DMS79 treated with DMSO at 0.1 percent for 48 hours (cell line): ENCODE measurements around the gene FERD3L.
A peak's percentile ranks its signal among the peaks of the same experiment; 100 is the strongest.
"Not testable (repeated sequence)": the region's sequence is repeated elsewhere in the genome, so short reads cannot be mapped to it uniquely, and the experiment has no call there.

Experiments used
- DNase-seq: peaks from one replicate; lab custom pipeline; 2025; lab: John Stamatoyannopoulos, UW

Gene FERD3L

GRCh38 chr7:19144661-19145433, at the start of gene FERD3L:
FERD3L (minus strand) TSS chr7:19145421; CDS start chr7:19145362, 59 bp downstream.
- DNase-seq: no peak

- DNase-seq: not testable (repeated sequence)
Measured at GRCh38 chr7:19194417-19194816, 49.2 kb upstream of the FERD3L start.

GRCh38 chr7:19181634-19182033, 36.4 kb upstream of the FERD3L start:
- no peak for DNase-seq

DNA sequence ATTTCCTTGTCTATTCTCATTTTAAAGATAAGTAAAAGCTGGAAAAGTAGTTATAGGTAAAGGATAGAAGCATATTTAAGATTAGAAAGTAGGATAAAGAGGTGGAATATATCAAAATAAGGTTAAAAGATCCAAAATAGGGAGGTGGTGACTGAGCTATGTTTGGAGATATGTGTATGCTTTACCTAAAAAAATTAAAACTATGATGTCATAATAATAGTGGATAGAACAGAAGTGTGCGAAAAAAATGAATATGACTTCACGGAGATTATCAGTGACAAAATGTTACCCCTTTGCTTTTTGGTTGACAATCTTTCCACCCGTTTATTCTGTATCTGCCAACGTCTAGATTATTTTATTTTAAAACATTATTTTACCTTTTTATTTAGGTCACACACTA, 33.4 kb upstream of the FERD3L start:
- DNase-seq: no peak

- DNase-seq: no peak
Measured at GRCh38 chr7:19177269-19177668, 32.0 kb upstream of the FERD3L start.

- DNase-seq: no peak
Measured at GRCh38 chr7:19175241-19175640, 30.0 kb upstream of the FERD3L start.

DNA sequence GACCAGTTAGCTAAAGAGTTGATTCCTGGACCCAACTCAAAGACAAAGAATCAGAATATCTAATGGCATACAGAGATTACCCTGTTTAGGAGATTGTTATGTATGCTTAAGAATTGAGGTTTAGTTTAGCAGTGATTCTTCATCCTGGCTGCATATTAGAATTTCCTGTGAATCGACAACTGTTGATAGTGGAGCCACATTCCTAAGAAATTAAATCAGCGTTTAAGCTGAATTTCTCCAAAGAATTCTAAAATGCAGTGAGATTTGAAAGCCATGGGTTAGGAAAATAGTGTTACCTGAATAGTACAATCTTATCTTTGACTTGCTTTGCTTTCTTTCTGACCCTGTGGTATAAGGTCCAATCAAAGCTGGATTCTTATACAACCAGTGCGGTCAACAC, 16.4 kb upstream of the FERD3L start:
- DNase-seq: no peak

DNA sequence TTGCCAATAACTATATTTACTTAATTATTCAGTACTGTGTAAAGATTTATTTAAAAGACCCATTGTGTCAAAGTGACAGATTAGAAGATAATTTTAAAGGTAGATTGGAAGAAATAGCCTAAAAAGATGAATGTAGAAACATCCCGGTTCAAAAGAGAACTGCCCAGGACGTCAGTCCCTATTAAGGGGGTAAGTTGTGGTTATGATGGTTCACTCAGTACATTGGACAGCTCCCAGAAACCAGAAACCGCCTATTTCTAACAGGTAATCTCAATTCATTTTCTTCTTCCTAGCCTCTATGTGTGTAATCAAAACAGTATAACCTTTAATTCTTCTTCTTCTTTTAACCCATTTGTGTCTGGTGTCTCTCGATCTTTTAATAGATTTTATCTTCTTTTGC, 1.5 kb upstream of the FERD3L start:
- DNase-seq: no peak

DNA sequence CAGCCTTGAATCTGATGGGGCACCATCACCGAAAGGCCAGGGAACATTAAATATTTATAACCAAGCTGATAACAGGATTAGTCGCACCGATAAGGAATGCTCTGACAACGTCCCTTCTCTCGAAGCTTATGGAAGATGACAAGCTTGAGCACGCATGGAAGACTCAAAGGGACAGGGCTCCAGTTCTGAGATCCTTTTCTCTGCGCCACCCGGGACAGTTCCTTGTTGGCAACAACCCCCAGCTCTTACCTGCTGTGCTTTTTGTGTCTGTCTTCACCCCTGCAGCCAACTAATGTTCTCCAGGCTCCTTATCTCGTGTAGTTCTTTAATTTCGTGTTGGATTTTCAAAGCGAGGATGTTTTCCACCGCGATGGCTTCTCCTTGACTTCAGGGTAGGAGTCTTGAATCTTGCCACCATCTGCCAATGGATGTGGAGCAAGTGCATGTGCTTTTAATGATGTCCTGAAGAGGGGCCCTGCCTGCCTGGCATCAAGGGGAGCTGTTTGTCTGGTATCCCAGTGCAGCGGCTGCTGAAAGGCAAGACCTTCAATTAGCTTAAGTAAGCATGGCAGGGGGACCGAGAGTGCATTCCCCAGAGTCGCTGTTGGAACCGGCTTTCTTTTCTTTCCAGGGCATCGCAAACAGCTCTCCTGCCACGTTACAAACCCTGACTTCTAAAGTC, 354 bp upstream of the FERD3L start:
- DNase-seq: peak; percentile 11

DNA sequence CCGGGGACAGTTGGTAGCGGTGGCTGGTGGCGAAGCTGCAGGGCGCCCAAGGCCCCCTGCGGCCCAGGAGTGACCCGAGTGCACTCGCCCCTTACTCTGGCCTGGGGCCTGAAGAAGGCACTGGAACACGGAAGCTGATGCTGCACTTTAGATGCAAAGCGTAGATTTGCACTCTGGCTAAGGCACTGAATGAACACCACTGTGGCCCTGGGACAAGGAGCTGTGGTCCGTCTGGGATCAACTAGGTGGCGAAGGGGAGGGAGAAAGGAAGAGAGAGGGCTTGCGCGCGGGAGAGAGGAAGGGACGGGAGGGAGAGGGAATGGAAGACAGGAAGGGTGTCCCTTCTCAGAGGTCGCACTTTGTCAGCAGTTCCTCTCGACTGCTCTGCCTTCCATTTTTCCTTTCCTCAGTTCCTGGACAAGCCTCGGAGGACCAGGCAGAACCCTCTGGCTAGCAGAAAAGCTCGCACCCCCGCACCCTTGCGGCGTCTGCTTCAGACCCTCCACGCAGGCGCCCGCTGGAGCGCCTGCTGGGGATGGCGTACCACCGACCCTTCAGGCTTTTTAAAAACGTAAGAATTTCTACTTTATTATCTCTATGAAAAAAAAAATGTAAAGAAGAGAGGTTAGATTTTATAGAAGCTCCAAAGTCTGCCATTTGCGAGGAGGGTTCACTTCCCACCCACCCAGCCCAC, 1.2 kb downstream of the FERD3L start:
- DNase-seq: no peak

DNA sequence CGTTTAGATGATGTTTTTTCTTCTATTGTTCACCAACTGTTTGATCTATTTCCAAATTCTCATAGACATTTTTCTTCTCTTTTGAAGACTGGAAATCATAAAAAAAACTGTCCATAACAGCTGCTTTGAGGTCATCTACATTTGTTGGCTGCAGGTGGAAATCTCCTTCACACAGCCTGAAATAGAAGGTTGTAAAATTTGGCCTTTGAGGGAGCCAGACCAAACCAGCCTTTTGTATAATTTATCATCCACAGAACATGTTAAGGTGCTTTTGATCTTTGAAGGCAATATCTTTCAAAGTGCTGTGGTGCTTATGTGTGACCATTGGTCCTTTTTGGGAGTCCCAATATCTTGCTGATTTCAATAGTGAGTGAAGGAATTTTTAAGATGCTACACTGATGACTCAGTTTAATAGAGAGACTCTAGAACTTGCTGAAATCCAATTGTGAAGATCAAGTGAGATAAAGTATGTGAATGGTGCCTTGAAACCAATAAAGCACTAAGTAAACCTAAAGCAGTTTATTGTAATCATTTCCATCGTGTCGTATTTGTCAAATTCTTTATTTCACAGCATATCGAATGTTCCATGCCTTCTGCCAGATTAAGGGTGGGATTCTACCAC, 5.4 kb downstream of the FERD3L start:
- DNase-seq: no peak

- no peak for DNase-seq
Measured at GRCh38 chr7:19133886-19134285, 11.3 kb downstream of the FERD3L start.

DNA sequence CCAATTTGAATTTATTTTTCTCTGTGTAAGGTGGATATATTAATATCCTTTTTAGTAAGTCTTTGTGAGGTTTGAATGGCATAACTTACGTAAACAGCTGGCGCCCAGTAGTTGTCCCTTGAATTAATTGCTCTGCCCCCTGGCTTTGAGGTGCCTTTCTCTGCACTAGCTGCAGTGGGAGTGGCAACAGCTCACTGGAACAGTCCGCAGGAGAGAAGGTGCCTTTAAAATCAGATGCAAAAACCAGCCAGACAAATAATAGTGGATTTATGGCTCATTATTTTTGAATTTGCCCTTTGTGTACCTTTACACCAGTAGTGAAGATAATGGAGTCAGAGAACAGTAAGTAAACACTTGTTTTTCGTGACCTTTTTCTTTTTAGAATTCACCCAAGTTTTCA, 11.8 kb downstream of the FERD3L start:
- DNase-seq: no peak

- no peak for DNase-seq
Measured at GRCh38 chr7:19128856-19129255, 16.4 kb downstream of the FERD3L start.

GRCh38 chr7:19121977-19122588, 23.1 kb downstream of the FERD3L start:
- DNase-seq: no peak

DNA sequence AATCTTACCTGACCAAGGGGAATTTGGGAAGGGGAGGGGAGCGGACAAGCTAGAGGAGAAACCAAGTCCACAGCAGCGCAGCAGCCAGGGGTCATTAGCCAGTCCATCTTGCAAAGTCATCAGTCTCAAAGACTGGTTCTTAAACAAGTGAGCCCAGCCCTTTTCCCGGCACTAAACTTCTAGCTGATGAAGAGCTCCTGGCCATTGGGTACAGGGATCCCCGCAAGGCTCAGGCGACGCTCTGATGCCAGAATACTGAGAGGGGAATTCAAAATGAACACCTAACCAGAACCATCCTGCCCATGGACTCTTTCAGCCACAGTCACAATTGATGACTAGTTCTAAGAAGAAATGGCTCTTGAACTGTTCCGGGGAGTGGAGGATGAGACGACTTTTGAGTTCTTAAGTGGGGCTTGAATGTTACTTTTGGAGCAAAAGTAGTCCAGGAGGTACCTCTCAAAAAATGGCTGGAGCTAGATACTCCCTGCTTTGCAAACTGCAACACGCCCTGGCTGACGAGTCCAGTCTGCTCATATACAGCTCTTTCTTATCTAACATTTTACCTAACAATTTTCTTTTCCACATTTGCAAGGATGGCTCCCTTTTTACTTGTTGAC, 25.2 kb downstream of the FERD3L start:
- no peak for DNase-seq

DNA sequence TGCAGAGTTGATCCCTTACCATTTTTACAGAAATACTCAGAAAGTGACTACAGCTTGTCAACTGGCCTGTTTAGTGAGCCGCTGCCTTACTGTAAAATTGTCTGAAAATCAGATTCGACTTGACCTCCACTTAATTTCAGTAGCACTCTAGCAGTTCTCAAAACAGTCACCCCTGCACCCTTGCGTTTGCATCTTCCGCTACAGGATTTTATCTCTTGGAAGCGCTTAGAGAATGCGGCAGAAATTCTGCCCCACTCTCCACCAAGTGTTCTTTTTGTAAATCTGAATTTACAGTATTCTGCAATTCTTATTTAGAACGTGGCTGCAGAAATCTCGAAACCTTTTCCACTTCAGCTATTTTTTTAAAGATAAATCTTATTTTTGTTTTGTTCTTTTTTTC, 25.8 kb downstream of the FERD3L start:
- no peak for DNase-seq

DNA sequence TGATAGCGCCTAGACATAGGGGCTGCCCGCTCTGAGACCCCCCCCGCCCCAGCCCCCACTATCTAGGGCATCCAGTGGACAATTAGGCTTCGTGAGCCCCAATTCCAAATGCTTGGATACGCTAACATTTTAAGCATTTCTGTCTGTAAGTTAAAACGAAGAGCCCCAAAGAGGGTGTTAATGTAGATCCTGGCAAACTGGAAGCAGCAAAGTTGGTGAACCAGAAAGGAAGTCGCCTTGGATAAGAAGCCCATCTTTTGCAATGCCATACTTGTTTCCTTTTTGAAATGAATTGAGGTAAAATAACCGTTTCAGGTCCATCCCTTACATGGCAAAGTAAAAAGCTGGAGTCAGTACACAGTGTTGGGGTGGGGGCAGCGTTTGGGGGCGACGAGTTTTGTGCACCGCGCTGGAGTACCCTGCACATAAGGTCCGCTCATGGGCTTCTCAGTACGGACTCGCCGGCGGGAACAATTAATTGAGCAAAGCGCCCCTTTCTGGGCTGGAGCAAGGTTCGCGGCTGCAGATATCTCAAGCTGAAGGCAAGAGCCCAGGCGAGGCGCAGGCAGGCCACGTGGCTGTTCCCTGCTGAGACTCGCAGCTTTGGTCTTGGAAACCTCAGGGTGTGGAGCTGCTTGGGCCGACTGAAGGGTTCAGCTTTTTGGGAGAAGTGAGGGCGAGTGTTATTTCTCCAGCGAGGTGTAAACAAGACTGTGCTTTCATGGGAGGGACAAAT, 26.4 kb downstream of the FERD3L start:
- no peak for DNase-seq

DNA sequence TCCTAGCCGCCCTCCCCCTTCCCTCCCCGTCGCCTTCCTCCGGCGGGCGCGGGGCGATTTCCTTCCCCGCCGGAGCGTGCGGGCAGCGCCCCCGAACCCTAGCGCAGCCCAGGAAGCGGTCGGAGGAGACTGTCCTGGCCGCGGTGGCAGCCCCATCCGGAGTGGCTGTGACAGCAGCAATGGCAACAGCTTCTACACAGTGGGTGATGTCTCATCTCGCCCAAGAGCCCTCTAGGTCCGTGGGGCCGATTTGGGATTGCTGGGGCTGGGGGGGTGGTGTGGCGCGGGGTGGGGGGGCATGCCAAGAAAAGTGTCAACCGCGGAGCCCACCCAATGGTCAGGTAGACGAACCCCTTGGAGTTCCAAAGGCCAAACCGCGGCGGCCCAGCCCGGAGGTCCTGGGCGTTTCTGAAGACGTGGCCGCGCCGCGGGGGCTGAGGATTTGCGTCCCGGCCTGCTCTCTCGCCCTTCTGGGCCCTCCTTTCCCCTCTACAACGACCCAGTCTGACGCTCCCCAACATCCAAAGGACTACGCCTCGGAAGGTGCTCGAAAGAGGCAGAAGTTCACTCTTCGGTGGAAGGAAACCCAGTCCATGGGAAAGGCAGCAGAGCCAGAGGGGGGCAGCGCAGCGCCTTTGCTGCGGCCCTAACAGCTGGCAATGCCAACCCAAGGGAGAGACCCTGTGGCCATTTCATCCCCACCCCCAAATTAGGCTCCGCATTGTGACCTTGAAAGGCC, 27.2 kb downstream of the FERD3L start:
- no peak for DNase-seq
